HepG2 (cell line): ENCODE results near the gene ACAT2.

ENCODE experiments used
- ETV5 ChIP-seq: IDR thresholded peaks from 2 replicates; pipeline ENCODE4 v1.6.1; 2018; ENCODE audit warnings: missing biosample characterization, missing genetic modification reagents, inconsistent platforms, borderline replicate concordance
- EZH2 ChIP-seq: conservative IDR thresholded peaks from 2 replicates; pipeline ENCODE4 v1.6.1; 2012; ENCODE audit warnings: mild to moderate bottlenecking, low read depth, low read length, moderate library complexity
- GABPA ChIP-seq, 2 experiments: IDR thresholded peaks; 2 replicates each; pipeline ENCODE4 v1.6.1; 2011 to 2016; ENCODE audit warnings: low read depth in 2 of 2, low read length in 1 of 2, missing biosample characterization in 1 of 2, missing genetic modification characterization in 1 of 2
- MAZ ChIP-seq, 2 experiments: sonication (generic) in 1 of 2; formaldehyde crosslinking in 1 of 2; IDR thresholded peaks; 2 replicates each; pipeline versions ENCODE4 v1.5.0 to v1.6.1; 2012 to 2020; ENCODE audit warnings: low read depth in 2 of 2, mild to moderate bottlenecking in 2 of 2, borderline replicate concordance in 1 of 2, improper control_type of control experiment in 1 of 2, low read length in 1 of 2, missing genetic modification reagents in 1 of 2, moderate library complexity in 1 of 2
- MNT ChIP-seq: fragments of 450-650 bp; IDR thresholded peaks from 2 replicates; pipeline ENCODE4 v1.6.1; 2016
- POLR2AphosphoS5 ChIP-seq: IDR thresholded peaks from 2 replicates; pipeline ENCODE4 v1.6.1; 2012; ENCODE audit warnings: low read depth, low read length
- RARG ChIP-seq: sonication (generic); formaldehyde crosslinking; IDR thresholded peaks from 2 replicates; pipeline ENCODE4 v1.4.0; 2020; ENCODE audit warnings: low read depth, mild to moderate bottlenecking, missing genetic modification reagents
- RBM22 ChIP-seq: fragments of 200-400 bp; formaldehyde crosslinking; optimal IDR thresholded peaks from 2 replicates; pipeline ENCODE3; 2017; ENCODE audit warnings: mild to moderate bottlenecking, low read length, moderate library complexity
- SRSF1 ChIP-seq: fragments of 200-400 bp; formaldehyde crosslinking; optimal IDR thresholded peaks from 2 replicates; pipeline ENCODE3; 2017; ENCODE audit warnings: mild to moderate bottlenecking, low read depth, low read length, moderate library complexity
- ZFP62 ChIP-seq: sonication (generic); formaldehyde crosslinking; IDR thresholded peaks from 2 replicates; pipeline ENCODE4 v1.4.0; 2020; ENCODE audit warnings: missing genetic modification reagents
- ZNF234 ChIP-seq: sonication (generic); formaldehyde crosslinking; conservative IDR thresholded peaks from 2 replicates; pipeline ENCODE4 v1.5.1; 2020; ENCODE audit warnings: mild to moderate bottlenecking, missing genetic modification reagents
- ZNF558 ChIP-seq: sonication (generic); formaldehyde crosslinking; IDR thresholded peaks from 2 replicates; pipeline ENCODE4 v1.9.0; 2022; ENCODE audit warnings: mild to moderate bottlenecking, missing genetic modification reagents, borderline replicate concordance
- TF ChIP-seq, protein P1 (sequence below): sonication (generic); formaldehyde crosslinking; IDR thresholded peaks from 2 replicates; pipeline ENCODE4 v1.5.0; 2020; ENCODE audit warnings: missing genetic modification reagents

DNA sequence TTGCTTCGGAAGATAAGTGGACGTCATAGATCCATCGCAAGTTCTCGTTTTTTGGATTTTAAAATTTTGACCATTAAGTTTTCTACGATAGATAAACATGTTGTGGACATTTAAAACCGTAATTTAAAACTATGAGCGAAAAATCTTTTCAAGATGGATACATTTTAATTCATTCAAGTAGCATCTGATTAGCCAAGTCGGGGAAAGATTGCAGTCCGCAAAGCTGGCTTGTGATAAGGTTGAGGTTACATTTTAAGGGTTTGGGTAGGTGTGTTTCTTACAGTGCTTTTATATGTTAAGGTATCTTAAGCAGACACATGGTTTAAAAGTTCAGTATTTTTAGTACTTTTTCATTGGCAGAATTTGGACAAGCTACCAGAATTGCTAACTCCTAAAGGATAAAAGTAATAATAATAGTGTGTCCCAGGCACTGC, 33.3 kb upstream of the ACAT2 start:
- no peak for TF ChIP-seq ZNF558 (CRISPR knock-in tag)
- TF ChIP-seq, protein P1, sequence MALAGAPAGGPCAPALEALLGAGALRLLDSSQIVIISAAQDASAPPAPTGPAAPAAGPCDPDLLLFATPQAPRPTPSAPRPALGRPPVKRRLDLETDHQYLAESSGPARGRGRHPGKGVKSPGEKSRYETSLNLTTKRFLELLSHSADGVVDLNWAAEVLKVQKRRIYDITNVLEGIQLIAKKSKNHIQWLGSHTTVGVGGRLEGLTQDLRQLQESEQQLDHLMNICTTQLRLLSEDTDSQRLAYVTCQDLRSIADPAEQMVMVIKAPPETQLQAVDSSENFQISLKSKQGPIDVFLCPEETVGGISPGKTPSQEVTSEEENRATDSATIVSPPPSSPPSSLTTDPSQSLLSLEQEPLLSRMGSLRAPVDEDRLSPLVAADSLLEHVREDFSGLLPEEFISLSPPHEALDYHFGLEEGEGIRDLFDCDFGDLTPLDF (CRISPR knock-in tag): no peak
- TF ChIP-seq SRSF1: no peak
- TF ChIP-seq EZH2: no peak
- no peak for TF ChIP-seq ETV5 (CRISPR knock-in tag)
- no peak for TF ChIP-seq POLR2AphosphoS5
- TF ChIP-seq GABPA (IDR thresholded peaks at IDR 0.05; ENCODE audit: low read depth, low read length): no peak
- TF ChIP-seq GABPA (CRISPR knock-in tag; IDR thresholded peaks at IDR 0.05; ENCODE audit: low read depth): no peak
- no peak for TF ChIP-seq MNT
- no peak for TF ChIP-seq RBM22
- TF ChIP-seq ZFP62 (CRISPR knock-in tag): no peak
- no peak for TF ChIP-seq MAZ (IDR thresholded peaks at IDR 0.05; ENCODE audit: borderline replicate concordance, low read depth, low read length)
- no peak for TF ChIP-seq MAZ (CRISPR knock-in tag; IDR thresholded peaks at IDR 0.05; ENCODE audit: low read depth)
- TF ChIP-seq RARG (CRISPR knock-in tag): no peak
- TF ChIP-seq ZNF234 (CRISPR knock-in tag): no peak
